Activated T-cell treated with anti-CD3 and anti-CD28 coated beads for 24 hours (primary cell): ENCODE results near the gene FTCDNL1.

Experiments used
- DNase-seq: peaks from one replicate; pipeline ENCODE4 v3.0.0-alpha.2; 2020; ENCODE audit warnings: low read depth

The FTCDNL1 gene

GRCh38 chr2:199842631-199843395, 8.2 kb downstream of the FTCDNL1 start:
- no peak for DNase-seq

GRCh38 chr2:199841409-199841808, 9.6 kb downstream of the FTCDNL1 start:
- DNase-seq: no peak

DNA sequence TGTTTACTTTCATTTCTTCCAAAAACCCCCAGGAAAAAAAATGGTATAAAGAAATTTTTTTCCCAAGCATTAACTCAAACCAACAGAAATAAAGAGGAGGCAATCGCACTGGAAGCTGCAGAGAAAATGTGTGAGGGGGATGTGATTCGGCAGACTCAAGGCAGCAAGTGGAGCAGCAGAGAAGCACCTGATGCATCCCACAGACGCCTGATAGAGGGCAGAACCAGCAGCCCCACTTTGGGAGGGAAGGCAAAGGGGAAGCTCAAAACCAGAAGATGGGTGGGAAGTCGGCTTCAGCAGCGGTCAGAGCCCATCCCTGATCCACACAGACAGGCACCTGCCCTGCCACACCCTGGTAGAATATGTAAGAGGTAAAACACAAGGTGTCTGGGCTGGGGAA, 12.6 kb downstream of the FTCDNL1 start:
- DNase-seq: no peak

DNA sequence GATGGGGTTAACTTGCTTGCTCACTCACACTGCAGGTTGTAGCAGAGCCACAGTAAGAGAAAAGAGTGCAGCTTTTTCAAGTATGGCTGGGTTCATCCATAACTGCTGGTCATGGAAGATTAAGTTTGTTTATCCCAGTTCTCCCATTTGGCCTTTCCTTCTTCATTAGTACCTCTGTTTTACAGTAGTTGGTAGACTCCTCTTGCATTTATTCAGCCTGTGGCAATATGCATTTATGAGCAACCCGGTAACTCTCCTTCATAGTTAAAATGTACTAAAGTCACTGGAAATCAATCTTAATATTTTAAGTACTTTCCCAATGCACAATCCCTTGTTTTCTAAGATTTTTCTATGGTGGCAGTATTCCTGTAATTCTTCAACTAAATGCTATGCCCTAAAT, 14.0 kb downstream of the FTCDNL1 start:
- DNase-seq: no peak

DNA sequence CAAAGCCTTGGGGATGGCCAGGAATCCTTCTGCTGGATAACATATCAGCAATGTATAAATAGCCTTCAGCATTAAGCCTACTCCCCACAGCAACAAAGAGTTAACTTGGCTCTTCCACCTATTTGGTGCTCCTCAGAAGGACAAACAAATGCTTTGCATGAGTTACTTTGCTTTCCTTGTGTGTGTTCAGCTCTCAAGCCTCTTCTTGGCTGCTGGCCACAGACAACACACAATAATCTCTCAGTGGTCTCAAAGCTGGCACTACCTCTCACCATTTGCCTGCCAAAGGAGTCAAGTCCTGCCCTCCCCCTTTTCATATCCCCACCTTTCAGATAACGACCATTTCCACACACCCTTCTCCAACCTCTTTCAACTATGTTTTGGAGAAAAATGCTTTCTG, 17.5 kb downstream of the FTCDNL1 start:
- no peak for DNase-seq

GRCh38 chr2:199830531-199830930, 20.5 kb downstream of the FTCDNL1 start:
- no peak for DNase-seq

GRCh38 chr2:199829628-199830027, 21.4 kb downstream of the FTCDNL1 start:
- DNase-seq: no peak

- no peak for DNase-seq
Observed at GRCh38 chr2:199819746-199820145, 31.2 kb downstream of the FTCDNL1 start.

GRCh38 chr2:199818754-199819153, 32.2 kb downstream of the FTCDNL1 start:
- DNase-seq: no peak

DNA sequence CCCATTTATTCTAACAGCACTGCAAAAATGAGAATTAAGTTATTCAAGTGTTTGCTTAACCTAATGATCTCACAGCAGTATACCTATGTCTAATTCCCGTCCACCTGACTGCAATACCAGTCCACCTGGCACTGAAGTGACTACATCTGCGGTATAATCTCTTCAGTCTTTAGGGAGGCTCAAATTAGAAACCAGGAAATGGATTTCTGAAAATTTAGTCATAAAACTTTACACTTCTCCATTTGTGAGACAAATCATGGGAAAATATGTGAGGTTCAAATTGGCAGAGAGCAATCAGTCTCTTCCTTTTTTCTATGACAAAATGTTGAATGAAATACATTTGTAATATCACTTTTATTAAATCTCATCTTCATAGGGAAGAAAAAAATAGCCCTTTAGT, 33.0 kb downstream of the FTCDNL1 start:
- no peak for DNase-seq

DNA sequence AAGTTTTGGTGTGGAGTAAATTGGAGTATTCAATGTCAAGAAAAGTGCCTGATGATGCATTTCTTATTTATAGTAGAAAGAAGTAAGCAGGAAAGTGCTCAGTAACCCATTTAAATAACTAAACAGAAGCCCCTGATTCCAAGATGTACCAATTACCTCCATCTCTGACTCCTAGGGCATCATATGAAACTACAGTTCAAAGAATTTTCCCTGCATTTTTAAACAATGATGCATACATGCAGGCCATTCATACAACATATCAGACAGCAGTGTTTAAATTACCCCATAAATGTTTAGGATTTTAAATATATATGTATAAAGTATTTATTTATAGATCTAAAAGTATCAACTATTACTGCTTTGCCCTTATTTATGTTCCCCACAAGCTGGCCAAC, 36.2 kb downstream of the FTCDNL1 start:
- DNase-seq: no peak

DNA sequence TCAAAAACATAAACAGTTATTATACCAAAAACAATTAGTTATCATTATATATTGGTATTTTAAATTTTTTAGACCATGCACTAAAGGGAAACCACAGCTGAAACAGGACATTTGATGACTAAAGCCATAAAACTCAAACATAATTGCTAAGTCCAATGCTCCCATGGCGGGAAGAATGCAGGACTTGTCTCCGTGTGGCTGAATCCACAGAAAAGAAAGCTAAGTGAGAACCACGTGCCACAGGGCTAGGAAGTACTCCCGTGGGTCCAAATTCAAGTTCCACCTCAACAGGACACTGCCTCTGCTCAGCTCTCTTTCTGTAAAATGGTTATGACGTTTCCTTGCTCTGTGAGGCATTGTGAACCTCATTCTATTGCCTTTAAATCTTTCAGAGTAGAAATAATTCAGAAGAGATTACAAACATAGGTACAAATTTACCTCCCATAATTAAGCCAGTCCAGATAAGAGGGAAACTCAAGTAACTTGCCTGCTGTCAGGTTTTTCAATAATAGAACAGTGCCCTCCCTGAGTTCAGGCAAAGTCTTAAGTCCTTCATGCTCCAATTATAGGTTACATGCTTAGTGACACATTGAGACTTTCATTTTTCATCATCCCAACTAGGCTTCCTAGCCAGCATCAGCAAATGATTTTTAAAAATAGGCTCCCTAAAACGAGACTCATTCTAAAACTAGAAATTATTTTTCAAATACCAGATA, 36.7 kb downstream of the FTCDNL1 start:
- no peak for DNase-seq

- no peak for DNase-seq
Observed at GRCh38 chr2:199812493-199812892, 38.5 kb downstream of the FTCDNL1 start.

- no peak for DNase-seq
Observed at GRCh38 chr2:199811346-199811745, 39.6 kb downstream of the FTCDNL1 start.

DNA sequence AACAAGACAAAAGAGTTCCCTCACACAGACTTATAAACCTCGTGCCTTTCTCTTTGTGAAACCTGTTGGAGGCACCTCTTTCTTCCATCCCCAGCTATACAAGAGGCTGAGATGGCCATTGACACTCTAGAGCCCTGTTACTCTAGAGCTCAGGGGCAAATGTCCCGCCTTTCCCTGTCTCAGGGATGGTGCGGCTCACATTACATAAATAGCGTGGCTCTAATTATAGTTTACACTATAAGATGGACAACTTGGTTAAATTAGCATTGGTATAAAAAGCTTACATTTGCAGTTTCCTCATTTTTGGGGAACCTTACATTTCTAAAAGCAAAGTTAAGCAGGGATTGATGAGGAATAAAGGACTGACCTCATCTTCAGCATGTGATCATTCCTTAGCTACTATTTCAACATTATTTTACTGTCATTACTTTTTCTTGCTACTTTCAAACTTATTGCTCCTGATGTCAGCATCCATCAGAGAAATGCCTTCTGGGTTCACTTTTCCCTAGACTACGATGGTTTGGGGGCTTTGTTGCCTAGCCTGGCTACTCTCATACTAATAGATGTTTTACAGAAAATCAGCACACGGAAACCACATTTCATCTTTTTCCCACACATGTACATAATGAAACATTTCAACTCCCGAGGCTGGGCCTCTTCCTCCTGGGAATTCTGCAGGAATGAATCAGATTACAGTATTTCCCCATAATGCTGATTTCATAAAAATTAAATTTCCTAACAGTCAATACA, 40.4 kb downstream of the FTCDNL1 start:
- no peak for DNase-seq

DNA sequence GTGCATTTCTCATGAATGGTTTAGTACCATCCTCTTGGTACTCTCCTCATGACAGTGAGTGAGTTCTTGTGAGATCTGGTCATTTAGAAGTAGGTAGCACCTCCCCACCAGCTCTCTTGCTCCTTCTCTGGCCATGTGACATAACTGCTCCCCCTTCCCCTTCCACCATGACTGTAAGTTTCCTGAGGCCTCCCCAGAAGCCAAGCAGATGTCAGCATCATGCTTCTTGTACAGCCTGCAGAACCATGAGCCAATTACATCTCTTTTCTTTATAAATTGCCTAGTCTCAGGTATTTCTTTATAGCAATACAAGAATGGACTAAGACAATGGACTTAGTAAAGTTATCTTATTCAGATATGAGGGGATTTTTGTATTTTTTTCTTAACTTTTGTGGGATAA, 43.0 kb downstream of the FTCDNL1 start:
- no peak for DNase-seq

- DNase-seq: no peak
Observed at GRCh38 chr2:199806179-199806578, 44.8 kb downstream of the FTCDNL1 start.

DNA sequence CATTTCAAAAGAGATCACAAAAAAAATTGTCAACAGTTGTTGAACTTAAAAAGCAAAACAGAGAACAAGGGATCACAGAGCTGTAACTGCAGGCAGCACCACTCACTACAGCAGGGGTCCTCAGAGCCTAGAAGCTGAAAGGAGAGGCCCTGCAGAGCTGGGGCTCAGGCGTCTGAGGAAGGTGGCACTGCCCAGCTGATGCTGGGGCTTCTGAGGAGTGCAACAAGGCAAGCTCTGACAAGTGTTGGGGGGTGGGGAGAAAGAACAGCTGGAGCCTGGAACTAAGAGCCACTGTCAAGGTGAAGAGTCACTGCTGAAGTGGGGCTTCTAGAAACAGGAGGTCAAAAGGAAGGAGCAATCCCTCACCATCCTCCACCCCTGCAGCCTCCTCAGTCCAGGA, 46.2 kb downstream of the FTCDNL1 start:
- no peak for DNase-seq

DNA sequence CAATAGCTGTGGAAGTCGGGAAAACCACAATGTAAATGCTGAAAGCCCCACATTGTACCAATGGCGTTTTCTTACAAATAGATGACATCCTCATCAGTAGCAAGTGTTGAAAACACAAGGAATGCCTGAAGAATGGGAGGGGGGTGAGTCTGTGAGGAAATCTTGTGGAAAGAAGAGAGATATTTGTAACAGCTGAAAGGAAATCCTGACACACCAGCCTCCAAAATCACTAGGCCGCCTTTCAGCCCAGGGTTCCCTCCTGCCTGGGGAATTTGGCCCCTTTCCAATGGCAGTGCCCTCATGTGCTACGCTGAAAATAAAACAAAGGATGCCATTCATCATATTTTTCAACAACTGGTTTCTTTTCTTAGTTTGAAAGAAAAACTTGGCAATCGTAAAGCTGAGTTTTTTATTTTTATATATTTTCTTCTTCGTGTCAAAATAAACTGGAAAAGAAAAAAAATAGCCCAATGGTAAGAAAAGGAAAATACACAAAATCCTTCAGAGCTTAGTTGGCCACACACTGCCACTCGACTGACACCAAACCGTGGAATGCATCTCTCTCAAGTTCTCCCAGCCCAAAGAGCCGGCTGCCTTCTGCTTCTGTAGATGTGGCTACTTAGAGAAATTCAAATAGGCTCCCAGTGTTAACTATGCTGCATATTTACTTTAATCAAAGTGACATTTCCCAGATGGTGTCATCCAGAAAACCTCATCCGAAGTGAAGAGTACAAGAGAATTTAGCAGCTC, 52.0 kb downstream of the FTCDNL1 start:
- no peak for DNase-seq

- no peak for DNase-seq
Observed at GRCh38 chr2:199797431-199798403, 53.3 kb downstream of the FTCDNL1 start.

GRCh38 chr2:199792381-199792780, 58.6 kb downstream of the FTCDNL1 start:
- no peak for DNase-seq
